ENCODE results near the gene SSTR4.
"Not testable (repeated sequence)": the region's sequence is repeated elsewhere in the genome, so short reads cannot be mapped to it uniquely, and the experiment has no call there.

SSTR4 gene, protein sequence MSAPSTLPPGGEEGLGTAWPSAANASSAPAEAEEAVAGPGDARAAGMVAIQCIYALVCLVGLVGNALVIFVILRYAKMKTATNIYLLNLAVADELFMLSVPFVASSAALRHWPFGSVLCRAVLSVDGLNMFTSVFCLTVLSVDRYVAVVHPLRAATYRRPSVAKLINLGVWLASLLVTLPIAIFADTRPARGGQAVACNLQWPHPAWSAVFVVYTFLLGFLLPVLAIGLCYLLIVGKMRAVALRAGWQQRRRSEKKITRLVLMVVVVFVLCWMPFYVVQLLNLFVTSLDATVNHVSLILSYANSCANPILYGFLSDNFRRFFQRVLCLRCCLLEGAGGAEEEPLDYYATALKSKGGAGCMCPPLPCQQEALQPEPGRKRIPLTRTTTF

DNA sequence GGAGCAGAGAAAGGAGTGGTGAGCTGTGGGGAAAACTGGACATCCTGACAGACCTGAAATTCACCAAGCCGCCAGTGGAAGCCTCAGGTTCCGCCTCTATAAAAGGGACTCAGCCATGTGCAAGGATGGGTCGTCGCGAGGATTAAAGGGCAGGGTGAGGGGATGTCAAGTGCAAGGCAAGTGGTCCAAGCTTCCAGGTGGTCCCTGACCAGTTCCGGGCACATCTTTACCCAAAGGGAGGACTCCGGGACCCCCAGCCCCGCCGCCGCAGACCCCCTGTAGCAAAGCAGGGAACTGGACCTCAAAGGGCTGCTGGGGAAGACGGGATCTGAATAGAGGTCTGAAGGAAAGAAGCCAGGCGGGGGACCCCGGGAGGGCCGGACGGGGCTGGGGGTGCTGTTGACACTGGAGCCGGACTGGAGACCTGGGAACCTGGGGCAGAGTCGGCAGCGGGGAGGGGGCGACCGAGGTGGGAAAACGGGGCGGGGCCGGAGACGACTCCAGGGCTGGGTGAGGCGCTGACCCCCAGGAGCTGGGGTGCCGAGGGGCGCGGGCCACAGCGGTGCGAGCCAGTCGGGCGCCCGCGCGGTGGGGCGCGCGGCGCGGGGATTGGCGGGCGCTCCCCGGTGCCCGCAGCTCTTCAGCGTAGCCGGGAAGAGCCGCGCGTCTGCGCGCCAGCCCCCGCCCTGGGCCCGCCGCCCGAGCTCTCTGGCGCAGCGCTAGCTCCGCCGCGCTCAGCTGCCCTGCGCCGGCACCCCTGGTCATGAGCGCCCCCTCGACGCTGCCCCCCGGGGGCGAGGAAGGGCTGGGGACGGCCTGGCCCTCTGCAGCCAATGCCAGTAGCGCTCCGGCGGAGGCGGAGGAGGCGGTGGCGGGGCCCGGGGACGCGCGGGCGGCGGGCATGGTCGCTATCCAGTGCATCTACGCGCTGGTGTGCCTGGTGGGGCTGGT lies at the start of gene SSTR4:
TSS of gene SSTR4 (plus strand) at position 592 of the 951 bp plus-strand sequence. CDS start at position 764, 172 bp downstream.
- no peak within 1 kb of the TSS for H3K4me3 ChIP-seq (ENCODE audit: low read depth, low read length)
- TF ChIP-seq, protein P1, sequence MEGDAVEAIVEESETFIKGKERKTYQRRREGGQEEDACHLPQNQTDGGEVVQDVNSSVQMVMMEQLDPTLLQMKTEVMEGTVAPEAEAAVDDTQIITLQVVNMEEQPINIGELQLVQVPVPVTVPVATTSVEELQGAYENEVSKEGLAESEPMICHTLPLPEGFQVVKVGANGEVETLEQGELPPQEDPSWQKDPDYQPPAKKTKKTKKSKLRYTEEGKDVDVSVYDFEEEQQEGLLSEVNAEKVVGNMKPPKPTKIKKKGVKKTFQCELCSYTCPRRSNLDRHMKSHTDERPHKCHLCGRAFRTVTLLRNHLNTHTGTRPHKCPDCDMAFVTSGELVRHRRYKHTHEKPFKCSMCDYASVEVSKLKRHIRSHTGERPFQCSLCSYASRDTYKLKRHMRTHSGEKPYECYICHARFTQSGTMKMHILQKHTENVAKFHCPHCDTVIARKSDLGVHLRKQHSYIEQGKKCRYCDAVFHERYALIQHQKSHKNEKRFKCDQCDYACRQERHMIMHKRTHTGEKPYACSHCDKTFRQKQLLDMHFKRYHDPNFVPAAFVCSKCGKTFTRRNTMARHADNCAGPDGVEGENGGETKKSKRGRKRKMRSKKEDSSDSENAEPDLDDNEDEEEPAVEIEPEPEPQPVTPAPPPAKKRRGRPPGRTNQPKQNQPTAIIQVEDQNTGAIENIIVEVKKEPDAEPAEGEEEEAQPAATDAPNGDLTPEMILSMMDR (IDR thresholded peaks at IDR 0.05; ENCODE audit: low read depth, low read length), result no peak

GRCh38 chr20:22986601-22987000 lies 48.5 kb upstream of the SSTR4 start:
- TF ChIP-seq, protein P1 (IDR thresholded peaks at IDR 0.05; ENCODE audit: low read depth, low read length), result no peak
- no peak overlapping the region for H3K4me3 ChIP-seq (ENCODE audit: low read depth, low read length)

- H3K4me3 ChIP-seq (ENCODE audit: low read depth, low read length), result not testable (repeated sequence)
Observed at GRCh38 chr20:22991424-22991823, 43.7 kb upstream of the SSTR4 start.

GRCh38 chr20:22993823-22994222 lies 41.3 kb upstream of the SSTR4 start:
- TF ChIP-seq, protein P1 (IDR thresholded peaks at IDR 0.05; ENCODE audit: low read depth, low read length), result no peak
- no peak overlapping the region for H3K4me3 ChIP-seq (ENCODE audit: low read depth, low read length)

GRCh38 chr20:22995923-22996322 lies 39.2 kb upstream of the SSTR4 start:
- TF ChIP-seq, protein P1 (IDR thresholded peaks at IDR 0.05; ENCODE audit: low read depth, low read length), result no peak
- no peak overlapping the region for H3K4me3 ChIP-seq (ENCODE audit: low read depth, low read length)

GRCh38 chr20:22998476-22998875 lies 36.6 kb upstream of the SSTR4 start:
- TF ChIP-seq, protein P1 (IDR thresholded peaks at IDR 0.05; ENCODE audit: low read depth, low read length), result no peak
- no peak overlapping the region for H3K4me3 ChIP-seq (ENCODE audit: low read depth, low read length)

DNA sequence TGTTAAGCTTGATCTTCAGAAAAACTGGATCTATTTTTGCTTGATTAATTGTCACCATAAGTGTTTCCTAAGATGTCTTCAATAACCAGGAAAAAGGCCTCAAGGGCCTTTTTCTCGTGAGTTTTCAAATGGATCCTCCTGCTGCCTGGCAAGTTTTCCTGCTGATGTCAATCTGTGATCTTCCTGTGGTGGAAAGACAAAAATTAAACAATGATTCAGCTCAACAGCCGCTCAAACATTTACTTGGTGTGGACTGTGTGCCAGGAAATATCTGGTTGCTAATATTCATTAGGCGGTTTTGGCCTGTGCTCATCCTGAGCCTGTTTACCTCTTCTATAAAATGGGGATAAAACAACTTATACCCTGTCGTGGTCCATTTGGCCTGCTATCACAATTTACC lies 35.4 kb upstream of the SSTR4 start:
- TF ChIP-seq, protein P1 (IDR thresholded peaks at IDR 0.05; ENCODE audit: low read depth, low read length), result no peak
- H3K4me3 ChIP-seq (ENCODE audit: low read depth, low read length), result no peak overlapping the region

Data from WI38 (cell line).